Smooth muscle cell (in vitro differentiated cells): ENCODE measurements around the gene THSD4. TPM values are rescaled to one million over a fixed set of nuclear protein-coding genes. Genes with fewer than 3 reads are reported as not detected.

Source experiments
- DNase-seq: peaks from one replicate; lab custom pipeline; 2025; ENCODE audit not compliant: unreplicated experiment; lab: John Stamatoyannopoulos, UW
- H2AFZ ChIP-seq: fragments of 200-600 bp; sonication (generic); 2 replicates; pipeline ENCODE4 v1.6.0; 2016; ENCODE audit warnings: antibody characterized with exemption, low read depth, mild to moderate bottlenecking
- H3F3A ChIP-seq: fragments of 200-600 bp; sonication (generic); 2 replicates; pipeline ENCODE4 v1.6.0; 2017; ENCODE audit warnings: antibody characterized with exemption, low read depth
- H3K27ac ChIP-seq: fragments of 200-600 bp; sonication (generic); 2 replicates; pipeline ENCODE4 v1.5.1; 2016; ENCODE audit warnings: low read depth, mild to moderate bottlenecking
- H3K27me3 ChIP-seq: fragments of 200-600 bp; sonication (generic); 2 replicates; pipeline ENCODE4 v1.6.1; 2016; ENCODE audit warnings: low read depth, mild to moderate bottlenecking
- H3K36me3 ChIP-seq: fragments of 200-600 bp; sonication (generic); 2 replicates; pipeline ENCODE4 v1.5.1; 2016; ENCODE audit warnings: low read depth
- H3K4me1 ChIP-seq: fragments of 200-600 bp; sonication (generic); 2 replicates; pipeline ENCODE4 v1.5.1; 2016; ENCODE audit warnings: low read depth
- H3K4me2 ChIP-seq: fragments of 200-600 bp; sonication (generic); 2 replicates; pipeline ENCODE4 v1.6.0; 2016; ENCODE audit warnings: mild to moderate bottlenecking
- H3K4me3 ChIP-seq: fragments of 200-600 bp; sonication (generic); 2 replicates; pipeline ENCODE4 v1.5.1; 2016; ENCODE audit warnings: mild to moderate bottlenecking
- H3K79me2 ChIP-seq: fragments of 200-600 bp; sonication (generic); 2 replicates; pipeline ENCODE4 v1.6.0; 2016; ENCODE audit warnings: low read depth, mild to moderate bottlenecking
- H3K9ac ChIP-seq: fragments of 200-600 bp; sonication (generic); 2 replicates; pipeline ENCODE4 v1.6.0; 2016; ENCODE audit warnings: low read depth
- H3K9me3 ChIP-seq: fragments of 200-600 bp; sonication (generic); replicated peaks from 2 replicates; pipeline ENCODE4 v1.5.1; 2016; ENCODE audit warnings: low read depth
- H4K20me1 ChIP-seq: fragments of 200-600 bp; sonication (generic); 2 replicates; pipeline ENCODE4 v1.6.0; 2016; ENCODE audit warnings: low read depth
- WGBS: methylation state at CpG from one replicate; pipeline ENCODE4 v1.1.7; 2016; ENCODE audit warnings: low lambda C conversion rate; 5-methylcytosine and 5-hydroxymethylcytosine counted together
- polyA plus RNA-seq: library from polyadenylated mRNA; unstranded; fragments of >200 nt; fragmentation: Nextera tagmentation; extraction: Ambion mirVana; gene quantifications from 2 replicates; pipeline ENCODE4 v1.2.1, GENCODE V29; 2016
- total RNA-seq: library from RNA; depleted of rRNA; stranded (reverse); fragments of >200 nt; gene quantifications from 2 replicates; pipeline ENCODE4 v1.2.3, GENCODE V29; 2014
- TF ChIP-seq, protein P1 (sequence below): fragments of 200-600 bp; sonication (generic); IDR thresholded peaks from 2 replicates; pipeline ENCODE4 v1.5.1; 2017; ENCODE audit warnings: borderline replicate concordance, mild to moderate bottlenecking, antibody characterized with exemption; ENCODE audit not compliant: insufficient read depth, poor library complexity, severe bottlenecking

The THSD4 gene
- total and polyA plus RNA-seq, 2 experiments from 2014 or later: 2.5 to 4.1 TPM

DNA sequence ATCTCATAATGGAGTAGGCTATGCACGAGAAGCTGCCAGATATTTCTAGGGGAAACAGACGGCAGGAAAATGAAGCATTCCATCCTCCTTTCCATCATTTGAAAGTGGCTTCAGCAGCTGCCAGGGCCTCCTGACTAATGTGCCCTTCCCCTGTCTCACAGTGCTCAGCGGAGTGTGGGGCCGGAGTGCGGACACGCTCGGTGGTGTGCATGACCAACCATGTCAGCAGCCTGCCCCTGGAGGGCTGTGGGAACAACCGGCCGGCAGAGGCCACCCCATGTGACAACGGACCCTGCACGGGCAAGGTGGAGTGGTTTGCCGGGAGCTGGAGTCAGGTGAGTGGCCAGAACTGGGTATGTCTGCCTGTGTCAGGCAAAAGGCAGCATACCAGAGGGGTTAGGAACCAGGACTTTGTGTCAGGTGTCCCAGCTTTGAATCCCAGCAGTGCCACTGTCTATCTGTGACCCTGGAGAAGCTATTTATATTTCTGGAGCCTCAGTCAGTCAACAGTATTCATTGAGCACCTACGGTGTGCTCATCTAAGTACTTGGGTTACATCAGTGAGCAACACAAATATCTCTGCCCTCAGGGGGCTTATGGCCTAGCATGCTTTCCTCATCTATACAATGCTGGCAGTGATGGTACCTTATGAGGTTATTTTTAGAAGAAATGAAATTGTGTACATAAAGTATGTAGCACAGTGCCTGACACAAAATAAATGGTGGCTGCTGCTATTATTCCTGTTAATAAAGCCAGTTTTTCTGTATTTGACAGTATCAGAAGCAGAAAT lies 642.7 kb downstream of the THSD4 start:
- Histone ChIP-seq H3K9me3 (no peaks in the 10 kb centered on the region), H3K36me3 (no peaks in the 10 kb centered on the region), H3F3A (no peaks in the 10 kb centered on the region), H3K4me3 (no peak overlapping the region), H3K27ac (no peak overlapping the region), H2AFZ (no peak overlapping the region), H3K4me2 (no peak overlapping the region), H3K79me2 (no peaks in the 10 kb centered on the region), H3K4me1 (no peaks in the 10 kb centered on the region), H4K20me1 (no peaks in the 10 kb centered on the region), H3K27me3 (no peaks in the 10 kb centered on the region), H3K9ac (no peak overlapping the region)
- DNase-seq: no peak
- WGBS: 92% methylated on average over 13 of the region's 13 CpGs
- TF ChIP-seq, protein P1, sequence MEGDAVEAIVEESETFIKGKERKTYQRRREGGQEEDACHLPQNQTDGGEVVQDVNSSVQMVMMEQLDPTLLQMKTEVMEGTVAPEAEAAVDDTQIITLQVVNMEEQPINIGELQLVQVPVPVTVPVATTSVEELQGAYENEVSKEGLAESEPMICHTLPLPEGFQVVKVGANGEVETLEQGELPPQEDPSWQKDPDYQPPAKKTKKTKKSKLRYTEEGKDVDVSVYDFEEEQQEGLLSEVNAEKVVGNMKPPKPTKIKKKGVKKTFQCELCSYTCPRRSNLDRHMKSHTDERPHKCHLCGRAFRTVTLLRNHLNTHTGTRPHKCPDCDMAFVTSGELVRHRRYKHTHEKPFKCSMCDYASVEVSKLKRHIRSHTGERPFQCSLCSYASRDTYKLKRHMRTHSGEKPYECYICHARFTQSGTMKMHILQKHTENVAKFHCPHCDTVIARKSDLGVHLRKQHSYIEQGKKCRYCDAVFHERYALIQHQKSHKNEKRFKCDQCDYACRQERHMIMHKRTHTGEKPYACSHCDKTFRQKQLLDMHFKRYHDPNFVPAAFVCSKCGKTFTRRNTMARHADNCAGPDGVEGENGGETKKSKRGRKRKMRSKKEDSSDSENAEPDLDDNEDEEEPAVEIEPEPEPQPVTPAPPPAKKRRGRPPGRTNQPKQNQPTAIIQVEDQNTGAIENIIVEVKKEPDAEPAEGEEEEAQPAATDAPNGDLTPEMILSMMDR: no peak

DNA sequence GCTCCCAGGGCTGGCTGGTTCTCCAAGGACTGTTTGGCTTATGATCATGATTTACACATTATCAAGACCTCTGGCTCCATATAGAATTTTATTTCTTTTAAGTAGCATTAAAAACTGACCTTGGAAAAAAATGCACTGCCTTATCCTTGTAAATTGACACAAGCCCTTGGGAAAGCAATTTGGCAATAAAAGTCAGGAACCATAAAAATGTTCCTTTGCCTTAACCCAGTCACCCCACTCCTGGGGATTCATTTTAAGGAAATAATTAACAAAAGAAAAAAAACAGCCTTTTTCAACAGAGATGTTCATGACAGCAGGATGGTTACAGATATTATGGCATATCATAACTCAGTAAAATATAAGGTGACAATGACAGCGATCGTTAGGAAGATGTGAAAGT lies 643.4 kb downstream of the THSD4 start:
- no peak overlapping the region for H3K4me2 ChIP-seq
- no peak for DNase-seq

DNA sequence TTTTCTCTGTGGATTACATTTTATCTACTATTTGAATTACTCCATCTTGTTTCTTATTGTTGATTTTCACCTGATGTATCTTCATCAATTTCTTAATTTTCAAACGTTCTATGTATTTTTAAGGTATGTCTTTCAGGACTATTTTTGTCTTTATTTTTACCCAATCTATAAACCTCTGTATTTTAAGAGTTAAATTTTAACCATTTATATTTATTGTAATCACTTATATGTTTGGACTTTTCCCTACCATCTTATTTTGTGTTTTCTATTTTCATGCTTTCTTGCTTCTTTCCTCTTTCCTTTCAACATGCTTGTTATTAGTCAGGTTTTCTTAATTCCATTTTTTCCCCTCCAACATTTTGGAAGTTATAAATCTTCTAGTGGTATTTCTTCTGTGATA lies 645.6 kb downstream of the THSD4 start:
- no peak for DNase-seq
- H3K9ac ChIP-seq: no peak overlapping the region
- no peak overlapping the region for H3K4me3 ChIP-seq
- no peak overlapping the region for H3K4me2 ChIP-seq
- no peaks in the 10 kb centered on the region for H4K20me1 ChIP-seq
- H3F3A ChIP-seq: no peaks in the 10 kb centered on the region
- H3K36me3 ChIP-seq: no peaks in the 10 kb centered on the region
- no peaks in the 10 kb centered on the region for H3K4me1 ChIP-seq
- no peaks in the 10 kb centered on the region for H3K79me2 ChIP-seq
- peak overlapping the region; percentile 77 for H3K27ac ChIP-seq
- H3K27me3 ChIP-seq: no peaks in the 10 kb centered on the region
- TF ChIP-seq, protein P1: no peak
- no peaks in the 10 kb centered on the region for H3K9me3 ChIP-seq
- 87% methylated on average over 1 of the region's 1 CpG for WGBS
- no peak overlapping the region for H2AFZ ChIP-seq

More for the DNA sequence above, 643.4 kb downstream of the THSD4 start:
- Histone ChIP-seq H3K27me3 (no peaks in the 10 kb centered on the region), H3K4me1 (no peaks in the 10 kb centered on the region), H3K79me2 (no peaks in the 10 kb centered on the region), H3K27ac (no peak overlapping the region), H3K36me3 (no peaks in the 10 kb centered on the region), H3F3A (no peaks in the 10 kb centered on the region), H2AFZ (no peak overlapping the region), H3K9ac (no peak overlapping the region), H3K4me3 (no peak overlapping the region), H4K20me1 (no peaks in the 10 kb centered on the region), H3K9me3 (no peaks in the 10 kb centered on the region)
- TF ChIP-seq, protein P1: no peak
- 96% methylated on average over 2 of the region's 2 CpGs for WGBS

DNA sequence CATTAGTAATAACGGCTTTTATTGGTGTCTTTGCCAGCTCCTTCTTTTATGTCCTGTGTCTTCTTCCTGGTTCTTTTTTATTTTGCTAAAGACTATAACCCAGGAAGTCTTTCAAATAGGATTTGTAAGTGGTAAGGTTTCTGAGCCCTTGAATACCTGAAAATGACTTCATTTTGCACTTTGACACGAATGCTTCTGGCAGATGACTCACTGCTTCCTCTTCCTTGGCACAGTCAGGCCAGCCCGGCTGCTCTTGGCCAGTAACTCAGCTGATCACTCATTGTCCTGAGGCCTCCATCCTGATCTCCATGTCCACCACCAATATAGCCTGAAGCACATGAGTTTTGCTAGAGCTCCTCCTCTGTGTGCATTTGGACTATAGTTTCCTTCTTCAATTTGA lies 646.4 kb downstream of the THSD4 start:
- Histone ChIP-seq H3K27me3 (no peaks in the 10 kb centered on the region), H3F3A (no peaks in the 10 kb centered on the region), H3K9ac (no peak overlapping the region), H3K9me3 (no peaks in the 10 kb centered on the region), H3K36me3 (no peaks in the 10 kb centered on the region), H3K4me2 (no peak overlapping the region), H3K4me1 (no peaks in the 10 kb centered on the region), H4K20me1 (no peaks in the 10 kb centered on the region), H3K27ac (peak overlapping the region; percentile 77), H3K4me3 (no peak overlapping the region), H2AFZ (no peak overlapping the region), H3K79me2 (no peaks in the 10 kb centered on the region)
- no peak for DNase-seq
- TF ChIP-seq, protein P1: no peak
- 49% methylated on average over 3 of the region's 3 CpGs for WGBS
